Transverse colon (tissue), 4 donors: ENCODE results near the gene SREBF1. TPM values are rescaled to one million over a fixed set of nuclear protein-coding genes. Genes with fewer than 3 reads are reported as not detected.

Experiments used
- DNase-seq: peaks from one replicate; pipeline ENCODE4 v3.0.0-alpha.2; 2019
- H3K27ac ChIP-seq, 4 donors: fragments of 200-600 bp; sonication (generic); 2 replicates each; pipeline ENCODE4 v1.5.1; 2016 to 2018; ENCODE audit warnings: inconsistent platforms in 4 of 4
- H3K27me3 ChIP-seq: fragments of 200-600 bp; sonication (generic); 2 replicates; pipeline ENCODE4 v1.5.1; 2017; ENCODE audit warnings: inconsistent platforms
- H3K36me3 ChIP-seq, 4 donors: fragments of 200-600 bp; sonication (generic); 2 replicates each; pipeline ENCODE4 v1.5.1; 2017 to 2019; ENCODE audit warnings: inconsistent platforms in 4 of 4
- H3K4me1 ChIP-seq, 4 donors: fragments of 200-600 bp; sonication (generic); 2 replicates each; pipeline ENCODE4 v1.5.1; 2017 to 2020; ENCODE audit warnings: inconsistent platforms in 4 of 4
- H3K4me3 ChIP-seq, 4 donors: fragments of 200-600 bp; sonication (generic); 1 replicate in 1 of 4; 2 replicates in 3 of 4; pipeline versions ENCODE4 v1.5.1 to v1.6.1; 2017 to 2019; ENCODE audit warnings: inconsistent platforms in 4 of 4
- H3K9me3 ChIP-seq, 2 donors: fragments of 200-600 bp; sonication (generic); 2 replicates each; pipeline ENCODE4 v1.5.1; 2017 to 2019; ENCODE audit warnings: inconsistent platforms in 2 of 2
- CTCF ChIP-seq, 5 experiments: fragments of 200-600 bp in 3 of 5; fragments of 450-650 bp in 2 of 5; sonication (generic) in 3 of 5; IDR thresholded peaks; 1 replicate in 2 of 5; 2 replicates in 3 of 5; pipeline ENCODE4 v1.5.1; 2016 to 2017; ENCODE audit warnings: antibody characterized with exemption in 5 of 5, inconsistent platforms in 3 of 5, mild to moderate bottlenecking in 2 of 5, moderate library complexity in 1 of 5
- EP300 ChIP-seq: sonication (generic); formaldehyde crosslinking; IDR thresholded peaks from one replicate; pipeline ENCODE4 v1.6.1; 2017; ENCODE audit warnings: antibody characterized with exemption, low read depth
- POLR2A ChIP-seq: fragments of 450-650 bp; IDR thresholded peaks from one replicate; pipeline ENCODE4 v1.6.1; 2016; ENCODE audit warnings: antibody characterized with exemption, mild to moderate bottlenecking, moderate library complexity
- POLR2AphosphoS5 ChIP-seq, 3 donors: sonication (generic); formaldehyde crosslinking; IDR thresholded peaks; one replicate each; pipeline ENCODE4 v1.6.1; 2016; ENCODE audit warnings: antibody characterized with exemption in 3 of 3
- WGBS, 2 donors: methylation state at CpG; one replicate each; pipeline ENCODE4 v1.1.5; 2018; ENCODE audit warnings: low coverage in 1 of 2; 5-methylcytosine and 5-hydroxymethylcytosine counted together
- in situ Hi-C, 4 donors: fragments of 200-750 bp; cut with MboI; loops; one replicate each; pipeline versions ENCODE4 v1.15.0 to v1.15.1; 2017; ENCODE audit warnings: low sequenced_read_pairs in 3 of 4, low pct_ligation_motif_present in 1 of 4, low pct_unique_long_range_greater_than_20kb in 1 of 4
- intact Hi-C: fragments of 100-400 bp; cut with DNase I; formaldehyde crosslinking; loops from one replicate; pipeline ENCODE4 v1.15.1; 2023; ENCODE audit warnings: low total_unique reads
- total RNA-seq, 4 donors: library from RNA; depleted of rRNA; stranded (reverse); fragments of >200 nt; gene quantifications; one replicate each; pipeline ENCODE4 v1.1.0, GENCODE V29; 2016

Gene SREBF1
- total RNA-seq, 4 donors from 2014 or later, result 45.7 to 206 (median 148) TPM

- Histone ChIP-seq H3K36me3 (no peaks in the 10 kb centered on the region), H3K27ac (no peak overlapping the region), H3K9me3 (no peaks in the 10 kb centered on the region), H3K27me3 (no peaks in the 10 kb centered on the region), H3K4me3 (no peak overlapping the region), H3K4me1 (peaks cover 3 to 26% (median 16%) of the 10 kb centered on the region in 4 donors)
- intact Hi-C loops (no loop called here), in situ Hi-C loops (loop anchor here in 2 of 4 donors (5.0 to 10.0 kb wide), 2 partner anchors 55 to 57 kb away; no protein-coding TSS in a partner anchor)
- TF ChIP-seq CTCF (IDR thresholded peaks at IDR 0.05) (no peak), POLR2AphosphoS5 (IDR thresholded peaks at IDR 0.05) (no peak), EP300 (no peak), POLR2A (no peak)
- no peak for DNase-seq
- 96% methylated on average over 5 of the region's 5 CpGs; no CpG with 5 or more reads in 1 of the 2 donors for WGBS, 2 donors
Observed at GRCh38 chr17:17807440-17807839, 29.3 kb downstream of the SREBF1 start.

- Histone ChIP-seq H3K4me1 (peaks cover 3 to 19% (median 11%) of the 10 kb centered on the region in 4 donors), H3K4me3 (no peak overlapping the region), H3K27me3 (no peaks in the 10 kb centered on the region), H3K36me3 (no peaks in the 10 kb centered on the region), H3K27ac (no peak overlapping the region), H3K9me3 (no peaks in the 10 kb centered on the region)
- in situ Hi-C loops, result loop anchor here in 2 of 4 donors (5.0 to 10.0 kb wide), 2 partner anchors 56 to 58 kb away; no protein-coding TSS in a partner anchor
- intact Hi-C loops, result no loop called here
- 86 to 92% methylated on average over 2 to 17 of the region's 17 CpGs for WGBS, 2 donors
- no peak for DNase-seq
- TF ChIP-seq POLR2AphosphoS5 (IDR thresholded peaks at IDR 0.05) (no peak), CTCF (IDR thresholded peaks at IDR 0.05) (no peak), EP300 (no peak), POLR2A (no peak)
Observed at GRCh38 chr17:17806611-17807274, 30.0 kb downstream of the SREBF1 start.

- no peak overlapping the region for H3K4me3 ChIP-seq
- intact Hi-C loops (no loop called here), in situ Hi-C loops (loop anchor here in 2 of 4 donors (5.0 to 10.0 kb wide), 2 partner anchors 56 to 59 kb away; no protein-coding TSS in a partner anchor)
- TF ChIP-seq CTCF (IDR thresholded peaks at IDR 0.05), result no peak
- TF ChIP-seq EP300, result no peak
- no peak for TF ChIP-seq POLR2AphosphoS5 (IDR thresholded peaks at IDR 0.05)
- no peak for TF ChIP-seq POLR2A
- H3K4me1 ChIP-seq, result peaks cover 2 to 16% (median 10%) of the 10 kb centered on the region in 4 donors
- H3K27ac ChIP-seq, result no peak overlapping the region
- no peaks in the 10 kb centered on the region for H3K36me3 ChIP-seq
- WGBS, 2 donors, result 91% methylated on average over 4 of the region's 4 CpGs; no CpG with 5 or more reads in 1 of the 2 donors
- H3K27me3 ChIP-seq, result no peaks in the 10 kb centered on the region
- no peaks in the 10 kb centered on the region for H3K9me3 ChIP-seq
- DNase-seq, result no peak
Observed at GRCh38 chr17:17806035-17806434, 30.8 kb downstream of the SREBF1 start.

- WGBS, 2 donors, result 75 to 95% methylated on average over 4 to 9 of the region's 9 CpGs
- no peak overlapping the region for H3K4me3 ChIP-seq
- no peak for DNase-seq
- in situ Hi-C loops, result loop anchor here in 2 of 4 donors (5.0 to 10.0 kb wide), 2 partner anchors 57 to 59 kb away; no protein-coding TSS in a partner anchor
- H3K9me3 ChIP-seq, result no peaks in the 10 kb centered on the region
- no peaks in the 10 kb centered on the region for H3K27me3 ChIP-seq
- no peaks in the 10 kb centered on the region for H3K36me3 ChIP-seq
- intact Hi-C loops, result no loop called here
- H3K27ac ChIP-seq, result no peak overlapping the region
- TF ChIP-seq CTCF (IDR thresholded peaks at IDR 0.05), result no peak
- TF ChIP-seq EP300, result no peak
- no peak for TF ChIP-seq POLR2A
- no peak for TF ChIP-seq POLR2AphosphoS5 (IDR thresholded peaks at IDR 0.05)
- peaks cover 0 to 11% (median 8%) of the 10 kb centered on the region in 4 donors for H3K4me1 ChIP-seq
Observed at GRCh38 chr17:17805575-17805974, 31.2 kb downstream of the SREBF1 start.
